PFSK-1 (cell line): ENCODE data around the gene PUDP.

Source experiments
- POLR2AphosphoS5 ChIP-seq: IDR thresholded peaks from 2 replicates; pipeline ENCODE4 v1.6.1; 2012; ENCODE audit warnings: low read depth, mild to moderate bottlenecking, control low read depth, low read length, moderate library complexity
- REST ChIP-seq, 2 experiments: IDR thresholded peaks; 2 replicates each; pipeline versions ENCODE4 v1.6.1 to v1.8.0; 2011 to 2012; ENCODE audit warnings: low read depth in 2 of 2, low read length in 2 of 2, control low read depth in 1 of 2, inconsistent platforms in 1 of 2, mild to moderate bottlenecking in 1 of 2, moderate library complexity in 1 of 2; ENCODE audit not compliant: insufficient read depth in 1 of 2
- SIN3A ChIP-seq: IDR thresholded peaks from 2 replicates; pipeline ENCODE4 v1.6.1; 2012; ENCODE audit warnings: mild to moderate bottlenecking, low read length, moderate library complexity, borderline replicate concordance; ENCODE audit not compliant: insufficient read depth

GRCh38 chrX:7194606-7195005 lies 46.7 kb upstream of the PUDP start:
- TF ChIP-seq SIN3A (no peak), POLR2AphosphoS5 (no peak), REST (IDR thresholded peaks at IDR 0.05; ENCODE audit: insufficient read depth in 1 of 2, low read depth in 2 of 2, low read length in 2 of 2) (no peak)
